Neural cell (in vitro differentiated cells): Measurements from ENCODE around the gene TYRO3. TPM values are rescaled to one million over a fixed set of nuclear protein-coding genes. Genes with fewer than 3 reads are reported as not detected.

Source experiments
- H2AFZ ChIP-seq: fragments of 200-600, 300-800 bp; sonication (generic), shearing (Covaris generic); 2 replicates; pipeline ENCODE4 v1.6.0; 2014; ENCODE audit warnings: low read depth, mild to moderate bottlenecking, antibody characterized with exemption, low read length, moderate library complexity
- H3F3A ChIP-seq: fragments of 200-600 bp; shearing (Covaris generic); 2 replicates; pipeline ENCODE4 v1.6.1; 2016; ENCODE audit warnings: mild to moderate bottlenecking, moderate library complexity, mixed read lengths, antibody characterized with exemption, low read length; ENCODE audit not compliant: insufficient read depth, poor library complexity, severe bottlenecking
- H3K27ac ChIP-seq: fragments of 200-600, 300-800 bp; sonication (generic), shearing (Covaris generic); 2 replicates; pipeline ENCODE4 v1.5.1; 2014; ENCODE audit warnings: mild to moderate bottlenecking, low read length, moderate library complexity
- H3K27me3 ChIP-seq: fragments of 300-800, 200-600 bp; sonication (generic), shearing (Covaris generic); 2 replicates; pipeline ENCODE4 v1.6.0; 2014; ENCODE audit warnings: mild to moderate bottlenecking, low read depth, low read length, moderate library complexity; ENCODE audit not compliant: insufficient read depth
- H3K36me3 ChIP-seq: fragments of 300-800, 200-600 bp; sonication (generic), shearing (Covaris generic); 2 replicates; pipeline ENCODE4 v1.5.1; 2014; ENCODE audit warnings: mild to moderate bottlenecking, antibody characterized with exemption, low read length, moderate library complexity; ENCODE audit not compliant: insufficient read depth
- H3K4me2 ChIP-seq: fragments of 300-800, 200-600 bp; sonication (generic), shearing (Covaris generic); 2 replicates; pipeline ENCODE4 v1.6.0; 2014; ENCODE audit warnings: mild to moderate bottlenecking, low read length
- H3K4me3 ChIP-seq: fragments of 300-800, 200-600 bp; sonication (generic), shearing (Covaris generic); 2 replicates; pipeline ENCODE4 v1.5.1; 2014; ENCODE audit warnings: mild to moderate bottlenecking, low read length, moderate library complexity
- H3K79me2 ChIP-seq: fragments of 200-600 bp; shearing (Covaris generic); replicated peaks from 2 replicates; pipeline ENCODE4 v1.6.0; 2014; ENCODE audit warnings: mild to moderate bottlenecking, low read length, moderate library complexity; ENCODE audit not compliant: insufficient read depth
- H3K9ac ChIP-seq: fragments of 300-800, 200-600 bp; sonication (generic), shearing (Covaris generic); 2 replicates; pipeline ENCODE4 v1.6.1; 2016; ENCODE audit warnings: mild to moderate bottlenecking, low read length, mixed read lengths
- H3K9me2 ChIP-seq: fragments of 200-600 bp; shearing (Covaris generic); 2 replicates; pipeline ENCODE4 v1.6.1; 2016; ENCODE audit warnings: mild to moderate bottlenecking, low read length, mixed read lengths; ENCODE audit not compliant: insufficient read depth
- H3K9me3 ChIP-seq: fragments of 200-600, 300-800 bp; sonication (generic), shearing (Covaris generic); 2 replicates; pipeline ENCODE4 v1.6.1; 2016; ENCODE audit warnings: mild to moderate bottlenecking, mixed run types, low read length, moderate library complexity, mixed read lengths
- H4K20me1 ChIP-seq: fragments of 200-600 bp; shearing (Covaris generic); 2 replicates; pipeline ENCODE4 v1.6.1; 2016; ENCODE audit warnings: mild to moderate bottlenecking, mixed run types; ENCODE audit not compliant: insufficient read depth
- EP300 ChIP-seq: fragments of 450-650 bp; conservative IDR thresholded peaks from 2 replicates; pipeline ENCODE4 v1.6.1; 2014; ENCODE audit warnings: antibody characterized with exemption, mild to moderate bottlenecking, moderate library complexity; ENCODE audit not compliant: poor library complexity, severe bottlenecking
- EZH2 ChIP-seq: fragments of 200-600, 300-800 bp; shearing (Covaris generic), sonication (generic); IDR thresholded peaks from 2 replicates; pipeline ENCODE4 v1.6.1; 2014; ENCODE audit warnings: antibody characterized with exemption, low read length, borderline replicate concordance, mild to moderate bottlenecking; ENCODE audit not compliant: insufficient read depth, poor library complexity, severe bottlenecking
- MXI1 ChIP-seq: fragments of 450-650 bp; conservative IDR thresholded peaks from 2 replicates; pipeline ENCODE4 v1.6.1; 2014; ENCODE audit warnings: antibody characterized with exemption, mild to moderate bottlenecking; ENCODE audit not compliant: poor library complexity, severe bottlenecking
- POLR2AphosphoS5 ChIP-seq: IDR thresholded peaks from 2 replicates; pipeline ENCODE4 v1.6.1; 2012
- RAD21 ChIP-seq: fragments of 450-650 bp; conservative IDR thresholded peaks from 2 replicates; pipeline ENCODE4 v1.6.1; 2014; ENCODE audit warnings: antibody characterized with exemption, mild to moderate bottlenecking, moderate library complexity
- SMC3 ChIP-seq: fragments of 450-650 bp; conservative IDR thresholded peaks from 2 replicates; pipeline ENCODE4 v1.6.1; 2014; ENCODE audit warnings: antibody characterized with exemption, mild to moderate bottlenecking, moderate library complexity; ENCODE audit not compliant: poor library complexity
- TAF1 ChIP-seq: IDR thresholded peaks from 2 replicates; pipeline ENCODE4 v1.6.1; 2012; ENCODE audit warnings: low read depth
- polyA plus RNA-seq: library from polyadenylated mRNA; depleted of rRNA; stranded (reverse); fragments of >200 nt; gene quantifications from 2 replicates; pipeline ENCODE4 v1.2.3, GENCODE V29; 2014
- TF ChIP-seq, protein P1 (sequence below): fragments of 450-650 bp; IDR thresholded peaks from 2 replicates; pipeline ENCODE4 v1.5.1; 2014; ENCODE audit warnings: antibody characterized with exemption, mild to moderate bottlenecking, moderate library complexity; ENCODE audit not compliant: poor library complexity, severe bottlenecking
- TF ChIP-seq, protein P2 (sequence below): IDR thresholded peaks from 2 replicates; pipeline ENCODE4 v1.6.1; 2012; ENCODE audit warnings: borderline replicate concordance

The TYRO3 gene
- polyA plus RNA-seq, 1 donor from 2014 or later = 12.1 TPM

- H3K36me3 ChIP-seq = no peaks in the 10 kb centered on the region
- no peaks in the 10 kb centered on the region for H3K79me2 ChIP-seq
- H4K20me1 ChIP-seq = no peaks in the 10 kb centered on the region
- no peak overlapping the region for H3K4me3 ChIP-seq
- no peak overlapping the region for H3K27ac ChIP-seq
- no peaks in the 10 kb centered on the region for H3K9me2 ChIP-seq
- H3K9ac ChIP-seq = no peak overlapping the region
- no peaks in the 10 kb centered on the region for H3K9me3 ChIP-seq
- TF ChIP-seq, protein P1, sequence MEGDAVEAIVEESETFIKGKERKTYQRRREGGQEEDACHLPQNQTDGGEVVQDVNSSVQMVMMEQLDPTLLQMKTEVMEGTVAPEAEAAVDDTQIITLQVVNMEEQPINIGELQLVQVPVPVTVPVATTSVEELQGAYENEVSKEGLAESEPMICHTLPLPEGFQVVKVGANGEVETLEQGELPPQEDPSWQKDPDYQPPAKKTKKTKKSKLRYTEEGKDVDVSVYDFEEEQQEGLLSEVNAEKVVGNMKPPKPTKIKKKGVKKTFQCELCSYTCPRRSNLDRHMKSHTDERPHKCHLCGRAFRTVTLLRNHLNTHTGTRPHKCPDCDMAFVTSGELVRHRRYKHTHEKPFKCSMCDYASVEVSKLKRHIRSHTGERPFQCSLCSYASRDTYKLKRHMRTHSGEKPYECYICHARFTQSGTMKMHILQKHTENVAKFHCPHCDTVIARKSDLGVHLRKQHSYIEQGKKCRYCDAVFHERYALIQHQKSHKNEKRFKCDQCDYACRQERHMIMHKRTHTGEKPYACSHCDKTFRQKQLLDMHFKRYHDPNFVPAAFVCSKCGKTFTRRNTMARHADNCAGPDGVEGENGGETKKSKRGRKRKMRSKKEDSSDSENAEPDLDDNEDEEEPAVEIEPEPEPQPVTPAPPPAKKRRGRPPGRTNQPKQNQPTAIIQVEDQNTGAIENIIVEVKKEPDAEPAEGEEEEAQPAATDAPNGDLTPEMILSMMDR = no peak
- TF ChIP-seq TAF1 = no peak
- TF ChIP-seq, protein P2, sequence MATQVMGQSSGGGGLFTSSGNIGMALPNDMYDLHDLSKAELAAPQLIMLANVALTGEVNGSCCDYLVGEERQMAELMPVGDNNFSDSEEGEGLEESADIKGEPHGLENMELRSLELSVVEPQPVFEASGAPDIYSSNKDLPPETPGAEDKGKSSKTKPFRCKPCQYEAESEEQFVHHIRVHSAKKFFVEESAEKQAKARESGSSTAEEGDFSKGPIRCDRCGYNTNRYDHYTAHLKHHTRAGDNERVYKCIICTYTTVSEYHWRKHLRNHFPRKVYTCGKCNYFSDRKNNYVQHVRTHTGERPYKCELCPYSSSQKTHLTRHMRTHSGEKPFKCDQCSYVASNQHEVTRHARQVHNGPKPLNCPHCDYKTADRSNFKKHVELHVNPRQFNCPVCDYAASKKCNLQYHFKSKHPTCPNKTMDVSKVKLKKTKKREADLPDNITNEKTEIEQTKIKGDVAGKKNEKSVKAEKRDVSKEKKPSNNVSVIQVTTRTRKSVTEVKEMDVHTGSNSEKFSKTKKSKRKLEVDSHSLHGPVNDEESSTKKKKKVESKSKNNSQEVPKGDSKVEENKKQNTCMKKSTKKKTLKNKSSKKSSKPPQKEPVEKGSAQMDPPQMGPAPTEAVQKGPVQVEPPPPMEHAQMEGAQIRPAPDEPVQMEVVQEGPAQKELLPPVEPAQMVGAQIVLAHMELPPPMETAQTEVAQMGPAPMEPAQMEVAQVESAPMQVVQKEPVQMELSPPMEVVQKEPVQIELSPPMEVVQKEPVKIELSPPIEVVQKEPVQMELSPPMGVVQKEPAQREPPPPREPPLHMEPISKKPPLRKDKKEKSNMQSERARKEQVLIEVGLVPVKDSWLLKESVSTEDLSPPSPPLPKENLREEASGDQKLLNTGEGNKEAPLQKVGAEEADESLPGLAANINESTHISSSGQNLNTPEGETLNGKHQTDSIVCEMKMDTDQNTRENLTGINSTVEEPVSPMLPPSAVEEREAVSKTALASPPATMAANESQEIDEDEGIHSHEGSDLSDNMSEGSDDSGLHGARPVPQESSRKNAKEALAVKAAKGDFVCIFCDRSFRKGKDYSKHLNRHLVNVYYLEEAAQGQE = no peak
- TF ChIP-seq SMC3 = no peak
- TF ChIP-seq POLR2AphosphoS5 = no peak
- TF ChIP-seq RAD21 = no peak
- TF ChIP-seq EP300 = no peak
- TF ChIP-seq EZH2 = no peak
- no peak for TF ChIP-seq MXI1
- H3K27me3 ChIP-seq = no peaks in the 10 kb centered on the region
- no peak overlapping the region for H3K4me2 ChIP-seq
- no peak overlapping the region for H2AFZ ChIP-seq
- no peaks in the 10 kb centered on the region for H3F3A ChIP-seq
These were observed 50.1 kb downstream of the TYRO3 start for GRCh38 chr15:41609123-41609522.

DNA sequence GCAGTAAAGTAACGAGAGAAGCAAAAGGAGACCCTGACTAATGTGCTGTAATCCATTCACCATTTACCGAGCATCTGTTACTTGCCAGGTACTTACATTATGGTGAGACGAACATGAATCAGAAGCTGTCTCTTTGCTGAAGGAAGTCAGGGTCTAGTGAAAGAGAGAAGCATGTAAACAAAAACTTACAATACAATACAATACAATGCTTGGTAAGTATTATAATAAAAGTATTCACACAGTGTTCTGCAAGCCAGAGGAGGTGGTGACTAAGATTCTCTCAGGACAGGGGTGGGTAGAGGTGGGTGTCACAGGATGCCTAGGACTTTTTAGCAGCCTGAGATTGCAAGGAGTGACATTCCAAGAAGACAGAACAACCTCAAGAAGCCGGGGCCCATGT, 51.0 kb downstream of the TYRO3 start:
- no peaks in the 10 kb centered on the region for H3F3A ChIP-seq
- H3K36me3 ChIP-seq = no peaks in the 10 kb centered on the region
- TF ChIP-seq, protein P1 = no peak
- TF ChIP-seq, protein P2 = no peak
- TF ChIP-seq EP300 = no peak
- TF ChIP-seq SMC3 = no peak
- no peak for TF ChIP-seq RAD21
- no peak for TF ChIP-seq POLR2AphosphoS5
- no peak for TF ChIP-seq TAF1
- TF ChIP-seq EZH2 = no peak
- no peak for TF ChIP-seq MXI1
- no peak overlapping the region for H3K4me2 ChIP-seq
- no peak overlapping the region for H3K4me3 ChIP-seq
- H3K9me3 ChIP-seq = no peaks in the 10 kb centered on the region
- no peaks in the 10 kb centered on the region for H3K27me3 ChIP-seq
- no peaks in the 10 kb centered on the region for H3K79me2 ChIP-seq
- H4K20me1 ChIP-seq = no peaks in the 10 kb centered on the region
- no peaks in the 10 kb centered on the region for H3K9me2 ChIP-seq
- no peak overlapping the region for H2AFZ ChIP-seq
- H3K9ac ChIP-seq = no peak overlapping the region
- H3K27ac ChIP-seq = no peak overlapping the region
